GM19397 (cell line): ENCODE data around the gene LRIG3.

Experiments used
- ATAC-seq: cut with Tn5 transposase; IDR thresholded peaks from one replicate; pipeline ENCODE4 v1.9.1; 2021; ENCODE audit warnings: mild to moderate bottlenecking, moderate library complexity; ENCODE audit not compliant: unreplicated experiment

LRIG3 gene

DNA sequence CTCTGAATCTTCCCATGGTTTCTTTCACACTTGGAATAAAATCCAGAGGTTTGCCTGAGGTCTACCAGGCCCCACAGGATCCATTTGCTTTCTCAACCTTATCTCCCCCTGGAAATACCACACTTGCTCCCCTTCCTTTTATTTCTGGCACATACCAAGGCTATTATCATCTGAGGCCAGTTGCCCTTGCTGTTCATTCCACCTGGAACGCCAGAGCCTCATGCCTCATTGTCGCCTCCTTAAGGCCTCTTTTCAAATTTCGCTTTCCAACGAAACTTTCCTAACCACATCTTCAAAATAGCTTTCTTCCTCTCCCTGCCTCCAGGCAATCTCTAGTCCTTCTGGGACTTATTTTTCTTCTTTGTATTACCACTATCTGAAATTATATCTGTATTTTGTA lies 11.2 kb upstream of the LRIG3 start:
- no peak for ATAC-seq

DNA sequence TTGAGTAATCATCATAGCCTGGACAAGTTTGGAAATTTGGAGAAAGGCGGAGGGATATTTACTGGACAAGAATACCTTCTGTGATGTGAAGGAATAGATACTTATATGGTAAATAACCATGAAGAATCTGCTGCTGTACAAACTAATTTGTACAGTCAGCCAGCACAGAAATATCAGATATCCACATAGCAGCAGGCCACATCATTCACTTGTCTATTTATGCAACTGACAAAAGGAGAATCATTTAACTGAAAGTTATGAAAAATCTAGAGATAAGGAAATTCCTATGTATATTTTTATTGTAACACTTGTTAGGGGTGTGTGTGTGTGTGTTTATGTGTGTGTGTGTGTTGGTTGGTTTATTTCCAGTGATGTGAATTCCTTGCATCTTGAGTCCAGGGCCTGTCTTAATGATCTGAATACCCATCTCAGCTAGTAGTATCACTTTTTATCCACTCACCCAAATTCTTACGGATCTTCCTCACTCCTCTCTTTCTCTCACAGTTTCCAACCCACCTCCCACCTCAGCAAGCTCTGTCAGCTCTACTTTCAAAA lies 10.5 kb upstream of the LRIG3 start:
- no peak for ATAC-seq

DNA sequence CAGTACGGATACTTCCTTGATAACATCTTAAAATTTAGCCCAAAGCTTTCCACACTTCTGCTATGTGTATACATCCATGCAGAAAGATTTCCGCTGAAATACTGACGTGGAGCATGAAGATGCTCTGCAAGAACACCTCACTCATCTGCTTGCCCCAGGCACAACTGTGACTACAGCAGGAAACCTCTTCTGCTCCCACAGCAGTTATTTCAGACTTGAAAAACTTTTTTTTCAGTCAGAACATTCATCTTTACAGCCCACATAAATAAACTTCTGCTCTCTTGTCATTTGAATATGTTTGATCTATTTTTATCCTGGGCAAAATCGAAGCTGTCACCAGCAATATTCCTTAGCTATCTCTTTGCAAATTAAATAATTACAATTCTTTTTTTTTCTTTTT lies 6.8 kb upstream of the LRIG3 start:
- ATAC-seq = no peak

DNA sequence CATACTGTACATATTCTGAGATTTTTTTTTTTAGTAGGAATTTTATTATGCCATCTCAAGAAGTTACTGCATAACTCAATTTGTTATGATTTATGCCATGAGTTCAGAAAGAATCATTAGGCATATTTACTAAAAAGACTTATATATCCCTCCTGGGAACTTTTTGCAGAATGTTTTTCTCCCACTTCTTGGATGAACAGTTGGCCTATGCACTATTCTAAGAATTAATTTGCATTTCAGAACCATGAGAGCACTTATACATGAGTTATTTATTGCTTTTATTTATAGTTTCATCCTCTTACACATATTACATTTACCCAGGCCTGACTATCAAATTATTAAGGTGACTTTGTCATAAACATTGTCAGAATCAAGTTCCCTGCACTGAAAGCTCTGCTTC lies 6.3 kb upstream of the LRIG3 start:
- ATAC-seq = no peak

DNA sequence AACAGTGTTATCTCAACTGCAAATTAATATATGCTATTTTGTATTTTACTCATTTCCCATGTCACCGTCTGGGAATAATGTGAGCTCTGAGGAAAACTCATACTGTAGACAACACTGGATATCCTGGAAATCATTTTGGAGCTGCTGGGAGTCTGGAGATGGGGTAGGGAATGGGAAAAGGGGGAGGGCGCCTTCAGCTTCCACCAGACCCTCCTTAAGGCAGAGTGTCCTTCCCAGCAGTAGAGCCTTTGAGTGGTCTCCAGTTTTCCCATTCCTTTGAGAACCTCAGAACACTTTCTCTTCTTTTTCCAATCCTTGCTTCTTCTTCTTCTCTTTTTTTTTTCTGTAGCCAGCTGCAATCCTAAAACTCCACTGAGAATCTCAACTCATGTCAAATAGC lies 5.4 kb upstream of the LRIG3 start:
- ATAC-seq = no peak

DNA sequence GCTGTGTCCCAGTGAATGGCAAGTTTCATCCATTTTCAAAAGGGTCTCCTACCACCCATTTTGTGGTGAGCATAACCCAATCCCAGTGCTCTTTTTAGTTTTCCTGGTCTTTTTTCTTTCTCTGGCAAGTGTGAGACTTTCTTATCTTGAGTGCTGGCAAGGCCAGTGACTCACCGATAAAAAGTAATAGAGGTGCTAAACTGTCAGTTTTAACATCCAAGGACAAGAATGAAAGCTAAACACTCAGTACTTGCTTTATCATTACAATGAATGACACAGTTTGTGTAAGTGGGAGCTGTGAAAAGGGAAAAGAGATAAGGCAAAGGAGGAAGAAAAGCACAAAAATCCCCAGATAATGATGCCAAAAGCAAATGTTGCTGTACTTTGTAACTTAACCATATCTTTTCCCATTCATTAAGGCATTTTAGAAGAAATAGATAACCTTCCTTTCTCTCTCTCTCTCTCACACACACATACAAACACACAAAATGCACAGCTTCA lies 4.9 kb upstream of the LRIG3 start:
- no peak for ATAC-seq

DNA sequence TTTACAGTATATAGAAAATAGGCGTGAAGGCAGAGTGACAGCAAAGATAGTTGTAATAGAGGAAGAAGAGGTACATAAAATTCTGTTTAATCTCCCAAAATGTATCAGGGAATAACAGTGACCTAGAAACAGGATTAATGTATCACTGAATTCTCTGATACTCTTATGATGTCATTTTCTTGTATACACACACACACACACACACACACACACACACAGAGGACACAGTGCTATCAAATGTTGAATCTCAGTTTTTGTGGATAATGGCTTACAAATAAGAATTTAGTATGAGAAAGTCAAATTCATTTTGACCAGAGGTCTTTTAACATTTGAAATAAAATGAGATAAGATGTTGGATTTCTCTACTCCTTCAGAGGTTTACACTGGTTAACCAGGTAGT lies 4.3 kb upstream of the LRIG3 start:
- ATAC-seq = no peak

DNA sequence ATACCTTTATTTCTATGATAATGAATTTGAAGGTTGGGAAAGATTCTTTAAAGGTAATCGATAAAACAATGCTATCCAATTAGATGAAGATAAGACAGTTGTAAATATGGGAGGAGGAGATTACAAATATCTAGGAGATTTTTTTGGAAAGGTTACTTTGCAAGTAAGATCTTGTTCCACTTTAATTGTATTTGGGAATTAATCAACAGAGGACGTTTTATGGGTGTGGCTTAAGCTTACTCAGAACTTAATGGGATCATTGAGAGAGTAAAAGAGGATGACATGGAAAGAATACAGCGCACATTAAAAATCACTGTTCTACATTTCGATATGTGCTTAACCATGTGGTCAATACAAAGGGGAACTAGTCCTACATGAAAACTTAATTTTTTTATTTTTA lies 3.5 kb upstream of the LRIG3 start:
- no peak for ATAC-seq

DNA sequence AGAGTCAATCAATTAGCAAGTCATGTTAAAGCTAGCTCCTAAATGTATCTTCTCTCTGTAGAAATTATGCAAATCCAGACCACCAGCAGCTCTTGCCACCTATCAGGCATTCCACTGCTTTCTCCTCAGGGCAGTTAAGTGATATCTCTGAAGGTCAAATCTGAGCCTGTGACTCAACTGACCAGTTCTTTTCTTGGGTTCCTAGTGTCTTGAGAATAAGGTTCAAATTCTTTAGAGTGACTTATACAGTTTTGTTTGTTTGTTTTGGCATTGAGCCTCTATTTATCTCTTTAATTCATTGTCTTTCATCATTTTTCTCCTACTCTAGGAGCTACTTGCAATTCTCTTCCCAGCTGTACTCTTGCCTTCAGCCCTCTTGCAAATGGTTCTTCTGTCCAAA lies 2.5 kb upstream of the LRIG3 start:
- ATAC-seq = no peak

DNA sequence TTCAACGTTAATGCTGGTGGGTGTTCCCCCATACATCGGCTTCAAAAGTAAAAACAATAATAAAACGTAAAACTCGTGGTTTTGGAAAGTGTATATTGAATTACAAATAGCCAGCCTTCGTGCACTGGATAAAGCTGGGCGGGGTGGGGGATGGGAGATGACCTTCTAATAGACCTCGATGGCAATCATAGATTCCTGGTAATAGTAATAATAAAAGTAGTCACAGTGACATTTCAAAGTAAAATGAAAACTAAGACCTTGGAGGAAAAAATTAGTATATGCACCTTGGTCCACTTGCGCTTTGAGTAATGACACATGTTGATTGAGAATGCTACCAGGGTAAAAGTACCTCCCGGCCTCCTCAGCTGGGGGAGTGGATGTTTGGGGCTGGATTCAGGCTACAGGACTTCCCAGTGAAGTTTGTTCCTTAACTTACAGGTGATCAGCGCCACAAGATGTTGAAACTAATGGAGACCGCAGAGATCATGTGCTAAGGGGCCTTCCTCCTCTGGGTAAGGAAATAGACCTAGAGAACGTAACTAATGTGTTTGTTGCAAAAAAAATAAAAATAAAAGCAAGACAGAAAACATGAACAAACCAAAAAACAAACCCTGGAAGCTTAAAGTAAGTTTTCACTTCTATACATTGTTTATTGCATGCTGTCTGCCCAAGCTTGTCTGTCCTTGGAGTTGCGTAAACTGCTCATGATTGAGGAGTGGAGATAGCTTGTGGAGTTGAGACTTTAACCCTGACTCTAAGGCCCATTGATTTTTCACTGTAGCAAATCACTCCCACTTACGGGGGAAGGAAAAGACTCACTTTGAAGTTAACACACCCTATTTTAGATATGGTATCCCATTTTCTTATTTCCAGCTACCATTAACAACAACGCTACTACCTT lies 907 bp upstream of the LRIG3 start:
- ATAC-seq = no peak

DNA sequence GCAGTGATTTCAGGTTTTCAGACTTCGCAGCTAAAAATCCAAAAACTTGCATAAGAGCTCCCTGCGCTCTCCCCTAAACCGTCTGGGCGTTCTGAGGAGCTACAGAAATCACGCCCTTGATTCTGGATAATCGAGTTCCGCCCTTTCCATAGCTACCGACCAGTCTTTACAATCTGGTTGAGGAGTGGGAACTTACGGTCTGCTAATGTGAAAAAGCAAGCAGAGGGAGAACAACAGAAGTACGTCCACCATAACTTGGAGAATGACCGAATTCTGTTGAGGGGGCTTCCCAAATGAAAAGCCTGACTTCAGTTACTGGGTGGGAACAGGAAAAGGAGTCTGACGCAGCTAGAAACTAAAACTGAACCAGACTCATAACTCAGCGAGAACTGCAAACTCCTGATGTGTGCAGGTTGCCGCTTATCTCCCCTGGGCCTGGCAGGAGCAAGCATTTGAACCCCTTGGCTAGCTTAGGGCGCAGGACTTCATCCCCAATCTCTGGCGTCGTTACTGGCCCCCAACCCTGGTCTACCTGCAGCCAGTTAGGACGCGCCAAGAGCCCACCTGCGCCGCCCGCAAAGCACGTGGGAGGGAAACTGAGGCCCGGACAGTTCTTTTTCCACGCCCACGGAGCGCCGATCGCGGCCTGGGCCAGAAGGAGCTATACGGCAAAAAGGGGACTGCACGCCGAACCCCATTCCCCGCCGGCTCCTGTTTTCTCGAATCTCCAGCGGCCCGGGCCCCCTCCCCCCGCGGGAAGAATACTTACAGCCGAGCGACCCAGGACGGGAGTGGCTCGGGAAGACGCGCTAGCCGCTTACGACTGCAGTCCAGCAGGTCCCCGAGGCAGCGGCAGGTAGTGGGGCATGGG lies 838 bp downstream of the LRIG3 start:
- ATAC-seq = no peak

DNA sequence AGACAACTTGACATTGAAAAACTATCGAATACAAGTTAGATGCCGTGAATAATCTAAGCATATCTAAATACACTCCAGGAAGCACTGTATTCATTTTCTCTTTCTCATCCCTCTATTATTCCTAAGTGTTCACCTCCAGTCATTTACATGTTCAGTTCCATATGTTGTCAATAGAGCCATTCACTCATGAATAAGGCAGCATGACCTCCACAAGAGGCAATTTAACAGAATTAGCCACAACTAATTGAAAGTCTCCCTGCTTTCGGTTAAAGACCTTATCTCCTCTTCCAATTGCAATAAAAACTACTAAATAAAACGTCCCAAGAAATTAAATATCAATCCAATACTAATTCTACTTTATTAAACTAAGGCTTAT lies 1.8 kb downstream of the LRIG3 start:
- ATAC-seq = no peak

DNA sequence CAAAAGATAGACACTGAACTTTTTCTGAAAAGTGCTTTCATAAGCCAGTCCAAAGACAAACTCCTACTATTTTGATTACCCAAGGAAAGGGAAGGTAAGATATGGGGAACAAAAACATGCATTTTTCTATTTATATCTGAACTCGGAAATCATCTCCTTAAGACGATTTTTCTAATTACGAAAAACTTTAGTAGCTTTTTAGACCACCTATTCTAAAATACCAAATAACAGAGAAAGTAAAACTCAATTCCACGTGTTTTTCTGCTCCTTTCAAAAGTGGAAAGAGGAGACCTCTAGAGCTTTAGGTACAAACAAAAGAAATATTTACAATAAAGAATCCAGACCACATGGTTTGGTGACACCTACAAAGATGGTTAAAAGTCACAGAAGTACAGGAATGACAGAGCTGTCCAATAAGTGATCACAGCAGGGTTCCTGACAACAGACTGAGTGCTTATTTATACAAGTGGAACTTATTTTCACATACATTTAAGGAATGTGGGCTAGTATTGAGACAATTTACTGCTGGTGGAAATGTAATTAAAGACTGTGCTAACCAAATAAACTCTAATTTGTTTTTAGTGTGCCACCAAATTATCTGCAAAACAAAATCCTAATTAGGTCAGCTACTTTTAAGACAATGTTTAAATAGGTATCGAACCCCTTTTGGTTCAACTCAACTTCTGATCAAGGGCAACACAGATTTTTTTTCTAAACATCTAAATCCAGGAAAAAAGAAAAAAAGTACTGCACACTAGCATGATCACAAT lies 2.4 kb downstream of the LRIG3 start:
- no peak for ATAC-seq

DNA sequence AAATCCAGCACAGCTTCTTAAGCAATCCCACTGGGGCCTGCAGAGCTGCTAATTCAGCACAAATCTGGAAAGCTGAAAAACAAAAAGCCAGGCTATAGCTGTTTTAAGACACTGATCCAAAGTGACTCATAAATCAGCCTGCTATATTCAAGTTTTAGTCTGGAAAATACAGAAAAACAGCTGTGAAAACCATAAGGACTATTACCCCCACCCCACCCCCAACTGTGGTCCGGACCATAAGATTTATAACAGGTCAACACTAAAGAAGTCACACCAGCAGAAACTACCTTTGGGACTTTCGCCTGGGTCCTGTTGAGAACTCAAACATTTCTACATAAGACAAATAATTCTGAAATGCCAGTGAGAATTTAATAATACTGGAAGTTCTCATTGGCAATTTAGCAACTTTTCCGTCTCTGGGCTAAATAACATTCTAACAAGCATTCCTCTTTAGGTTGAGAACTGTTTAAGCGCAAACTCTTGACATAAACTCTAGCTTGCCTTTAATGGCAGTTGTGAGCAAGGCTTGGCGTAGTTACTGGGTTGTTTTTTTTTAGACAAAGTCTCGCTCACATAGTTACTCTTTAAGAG lies 3.3 kb downstream of the LRIG3 start:
- ATAC-seq = no peak

DNA sequence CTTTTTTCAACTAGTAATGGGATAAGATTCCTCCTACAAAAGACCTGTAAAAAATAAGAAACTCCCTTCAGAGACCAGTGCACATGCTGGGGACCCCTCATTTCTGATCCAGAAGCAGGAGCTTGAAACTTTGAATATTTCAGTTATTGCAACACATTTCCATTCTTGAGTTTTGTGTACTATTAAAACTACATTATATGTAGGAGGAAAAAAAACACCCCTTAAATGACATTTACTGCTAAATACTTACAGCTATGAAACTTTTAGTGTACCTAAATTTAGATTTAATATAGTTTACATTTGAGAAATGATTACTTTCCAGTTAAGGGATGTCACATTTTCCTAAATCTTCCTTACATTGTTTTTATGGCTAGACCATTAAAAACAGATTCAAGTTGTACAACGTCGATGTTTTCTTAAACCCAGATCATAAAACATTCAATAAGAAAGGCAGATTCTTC lies 4.1 kb downstream of the LRIG3 start:
- ATAC-seq = no peak

DNA sequence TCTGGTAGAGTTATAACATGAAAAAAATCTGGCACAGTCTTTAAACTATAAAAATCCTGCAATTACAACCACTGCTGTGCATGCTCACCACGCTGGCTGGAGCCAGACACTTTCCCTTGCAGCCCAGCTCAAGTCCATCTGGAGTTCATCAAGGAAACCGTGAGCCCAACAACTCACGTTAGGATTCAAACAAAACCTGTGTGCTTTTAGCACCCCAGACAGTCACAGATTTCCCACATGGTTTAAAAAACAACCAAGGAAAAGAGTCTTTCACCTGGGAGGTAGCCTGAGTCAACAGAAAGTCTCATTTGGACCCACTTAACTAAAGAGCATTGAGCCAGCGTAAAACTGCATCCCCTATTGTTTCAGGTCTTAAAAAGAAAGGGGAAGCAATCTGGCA lies 4.7 kb downstream of the LRIG3 start:
- ATAC-seq = no peak

DNA sequence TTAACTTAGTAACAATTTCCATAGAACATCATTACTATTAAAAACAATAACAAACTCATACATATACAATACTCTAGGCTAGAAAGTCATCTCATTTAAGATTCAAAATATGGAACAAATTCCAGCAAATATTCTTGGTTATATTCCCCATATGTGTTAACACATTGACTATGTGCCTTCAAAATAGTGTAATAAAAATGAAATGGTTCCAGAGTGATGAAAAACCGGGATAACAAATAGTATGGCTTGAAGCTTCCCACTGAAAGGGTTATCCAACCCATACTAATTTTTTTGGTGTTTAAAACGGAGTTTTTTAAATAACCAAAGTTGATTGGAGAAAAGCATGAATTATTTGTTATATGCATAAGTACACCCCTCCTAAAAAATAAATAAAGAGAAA lies 5.3 kb downstream of the LRIG3 start:
- no peak for ATAC-seq

DNA sequence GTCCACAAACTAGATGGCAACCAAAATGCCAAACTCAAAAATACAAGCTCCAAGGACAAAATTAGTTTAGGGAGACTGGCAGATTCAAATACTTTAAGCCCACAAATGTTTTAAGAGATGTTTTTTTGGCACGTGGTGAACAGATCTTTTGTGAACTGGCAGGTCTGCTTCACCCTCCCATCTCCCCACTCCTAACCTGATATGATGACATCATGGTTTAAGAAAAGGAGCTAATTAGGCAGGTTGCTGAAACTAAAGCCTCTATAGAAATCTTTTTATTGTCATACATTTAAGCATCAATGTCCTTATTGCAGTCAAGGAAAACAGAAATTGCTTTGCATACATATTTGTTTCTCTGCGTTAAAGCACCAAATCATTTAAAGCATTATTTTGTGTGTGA lies 5.8 kb downstream of the LRIG3 start:
- ATAC-seq = no peak

DNA sequence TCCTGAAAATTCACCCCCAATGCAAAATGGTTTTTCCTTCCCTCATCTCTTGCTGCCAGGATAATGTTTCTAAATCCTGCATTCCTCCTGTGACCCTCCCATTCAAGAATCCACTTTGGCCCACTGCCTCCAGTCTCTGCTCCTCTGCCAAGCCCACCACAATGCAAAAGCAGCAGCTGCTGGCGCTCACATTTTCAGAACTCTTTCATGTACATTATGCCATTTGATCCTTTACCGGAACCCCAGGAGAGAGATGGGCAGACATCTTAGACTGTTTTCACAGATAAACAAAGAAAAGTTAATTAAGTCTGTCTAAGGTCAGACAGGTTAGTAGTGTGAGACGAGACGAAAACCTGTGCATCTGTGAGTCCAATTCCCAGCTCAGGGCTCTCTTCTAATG lies 12.9 kb downstream of the LRIG3 start:
- no peak for ATAC-seq

DNA sequence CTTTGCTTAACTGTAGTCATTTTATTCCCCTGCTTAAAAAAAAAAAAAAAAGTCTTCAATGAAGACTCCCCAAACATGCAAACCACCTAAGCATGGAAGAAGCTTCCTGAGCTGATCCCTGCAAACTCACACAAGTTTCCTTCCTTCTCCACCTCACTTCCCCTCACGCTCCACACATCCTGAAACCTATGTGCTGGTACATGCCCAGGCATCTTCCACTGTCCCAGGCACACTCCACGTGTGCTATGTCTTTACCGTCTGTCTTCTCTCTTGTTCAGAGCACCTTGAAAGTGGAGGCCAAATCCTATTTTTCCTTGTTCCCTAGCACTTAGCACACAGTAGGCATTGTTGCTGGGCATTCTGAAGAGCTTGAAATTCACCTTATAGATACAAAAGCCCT lies 13.4 kb downstream of the LRIG3 start:
- no peak for ATAC-seq
